HG03439 (cell line): ENCODE data around the gene ZNF862.
"Not testable (repeated sequence)": the region's sequence is repeated elsewhere in the genome, so short reads cannot be mapped to it uniquely, and the experiment has no call there.

Experiments
- ATAC-seq: cut with Tn5 transposase; IDR thresholded peaks from one replicate; pipeline ENCODE4 v1.9.1; 2021; ENCODE audit warnings: mild to moderate bottlenecking, moderate library complexity; ENCODE audit not compliant: unreplicated experiment

ZNF862 gene

DNA sequence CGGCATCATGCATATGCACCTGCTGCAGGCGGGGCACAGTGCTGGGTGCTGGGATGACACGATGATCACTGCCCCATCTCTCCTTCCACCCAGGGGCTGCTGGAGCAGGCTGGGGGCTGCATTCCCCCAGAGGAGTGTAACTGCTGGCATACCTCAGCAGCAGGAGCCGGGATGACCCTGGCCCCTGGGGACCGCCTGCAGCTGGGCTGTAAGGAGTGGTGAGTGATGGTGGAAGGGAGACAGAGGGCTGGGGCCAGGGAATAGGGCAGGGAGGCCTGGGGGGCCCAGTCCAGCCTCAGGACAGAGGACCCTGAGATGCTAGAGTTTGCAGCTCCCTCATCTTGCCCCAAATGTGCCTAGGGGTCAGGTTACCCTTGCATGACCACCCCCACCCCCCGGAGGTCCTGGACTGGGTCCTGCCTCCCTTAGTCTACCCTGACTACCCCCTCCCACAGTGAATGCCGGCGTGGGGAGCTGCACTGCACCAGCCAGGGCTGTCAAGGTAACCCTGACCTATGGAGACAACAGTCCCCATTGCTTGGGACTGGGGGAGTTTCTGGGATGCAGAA is 14.5 kb upstream of the ZNF862 start:
- ATAC-seq = no peak

GRCh38 chr7:149824301-149824741 is 13.9 kb upstream of the ZNF862 start:
- ATAC-seq = no peak

- no peak for ATAC-seq
Measured at GRCh38 chr7:149824748-149825566, 13.2 kb upstream of the ZNF862 start.

DNA sequence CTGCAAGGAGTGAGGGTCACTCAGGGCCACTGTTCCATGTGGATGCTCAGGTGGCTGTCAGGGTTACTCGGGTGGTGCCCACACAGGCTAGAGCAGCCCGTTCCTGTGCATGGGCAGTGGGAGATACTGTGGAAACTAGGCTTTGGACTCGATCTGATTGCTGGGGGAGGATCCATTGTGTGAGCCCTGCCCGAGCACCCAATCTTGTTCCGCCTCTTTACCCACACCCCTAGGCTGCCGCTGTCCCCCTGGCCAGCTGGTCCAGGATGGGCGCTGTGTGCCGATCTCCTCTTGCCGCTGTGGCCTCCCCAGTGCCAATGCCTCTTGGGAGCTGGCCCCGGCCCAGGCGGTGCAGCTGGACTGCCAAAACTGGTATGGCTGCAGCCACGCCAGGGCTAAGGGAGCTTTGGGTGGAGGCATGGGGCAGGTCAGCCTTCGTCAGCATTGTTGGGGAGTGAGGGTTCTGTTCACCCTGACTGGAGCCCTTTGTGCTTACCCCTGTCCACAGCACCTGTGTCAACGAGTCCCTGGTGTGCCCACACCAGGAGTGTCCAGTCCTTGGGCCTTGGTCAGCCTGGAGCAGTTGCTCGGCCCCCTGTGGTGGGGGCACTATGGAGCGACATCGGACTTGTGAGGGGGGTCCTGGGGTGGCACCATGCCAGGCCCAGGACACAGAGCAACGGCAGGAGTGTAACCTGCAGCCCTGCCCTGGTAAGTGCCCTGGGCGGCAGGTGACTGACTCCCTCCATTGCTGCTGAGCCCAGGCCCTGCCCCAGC is 12.4 kb upstream of the ZNF862 start:
- no peak for ATAC-seq

DNA sequence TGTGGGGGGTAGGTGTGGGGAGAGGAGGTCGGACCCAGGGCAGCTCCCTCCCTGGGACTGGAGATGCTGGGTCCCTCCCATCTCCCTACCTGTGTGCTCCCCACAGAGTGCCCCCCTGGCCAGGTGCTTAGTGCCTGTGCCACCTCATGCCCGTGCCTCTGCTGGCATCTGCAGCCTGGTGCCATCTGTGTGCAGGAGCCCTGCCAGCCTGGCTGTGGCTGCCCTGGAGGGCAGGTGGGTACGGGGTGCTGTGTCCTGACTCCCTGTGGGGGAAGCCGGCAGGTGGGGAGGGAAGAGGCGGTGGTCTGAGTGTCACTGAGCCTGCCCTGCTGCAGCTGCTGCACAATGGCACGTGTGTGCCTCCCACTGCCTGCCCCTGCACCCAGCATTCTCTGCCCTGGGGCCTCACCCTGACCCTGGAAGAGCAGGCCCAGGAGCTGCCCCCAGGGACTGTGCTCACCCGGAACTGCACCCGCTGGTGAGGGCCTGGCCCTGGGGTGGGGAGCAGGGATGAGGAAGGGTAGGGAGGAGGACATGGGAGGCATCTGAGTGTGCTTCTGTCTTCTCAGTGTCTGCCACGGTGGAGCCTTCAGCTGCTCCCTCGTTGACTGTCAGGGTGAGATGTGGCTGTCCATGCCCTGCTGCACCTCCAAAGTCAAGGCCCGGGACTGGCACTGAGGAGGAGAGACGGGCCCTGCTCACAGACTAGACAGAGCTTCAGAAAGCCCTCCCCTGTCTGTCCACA is 11.7 kb upstream of the ZNF862 start:
- no peak for ATAC-seq

DNA sequence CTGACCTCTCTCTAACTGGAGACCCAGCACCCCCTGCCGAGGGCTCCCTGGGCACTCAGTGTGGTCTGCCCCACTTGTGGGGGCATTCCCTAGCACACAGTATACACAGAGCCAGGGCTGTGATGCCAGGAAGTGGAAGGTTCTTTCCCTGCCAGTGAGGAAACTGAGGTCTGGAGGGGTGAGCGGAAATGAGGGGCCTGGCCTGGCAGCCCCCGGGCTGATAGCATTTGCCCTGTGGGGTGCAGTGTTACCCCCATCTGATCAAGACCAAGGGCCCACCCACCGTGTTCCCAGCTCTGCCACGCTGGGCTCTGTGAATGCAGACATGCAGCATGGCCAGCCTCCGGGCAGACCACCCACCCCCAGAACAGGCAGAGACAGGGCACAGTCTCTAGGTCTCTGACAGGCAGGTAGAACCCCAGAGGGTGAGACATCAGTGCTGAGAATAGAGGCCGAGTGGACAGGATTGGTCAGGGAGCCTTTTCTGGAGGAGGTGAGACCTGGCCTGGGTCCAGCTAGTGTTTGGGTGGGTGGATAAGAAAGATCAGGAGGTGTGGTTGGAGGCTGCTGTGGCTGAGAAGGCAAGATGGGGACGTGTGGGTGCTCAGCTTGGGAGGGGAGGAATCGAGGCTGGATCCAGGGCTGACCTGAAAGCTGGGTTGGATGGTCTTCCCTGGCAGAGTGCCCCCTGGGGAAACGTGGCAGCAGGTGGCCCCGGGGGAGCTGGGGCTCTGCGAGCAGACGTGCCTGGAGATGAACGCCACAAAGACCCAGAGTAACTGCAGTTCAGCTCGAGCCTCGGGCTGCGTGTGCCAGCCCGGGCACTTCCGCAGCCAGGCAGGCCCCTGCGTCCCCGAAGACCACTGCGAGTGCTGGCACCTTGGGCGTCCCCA is 10.8 kb upstream of the ZNF862 start:
- ATAC-seq = no peak

GRCh38 chr7:149828357-149829309 is 9.5 kb upstream of the ZNF862 start:
- no peak for ATAC-seq

- ATAC-seq = not testable (repeated sequence)
Measured at GRCh38 chr7:149830527-149830926, 7.6 kb upstream of the ZNF862 start.

DNA sequence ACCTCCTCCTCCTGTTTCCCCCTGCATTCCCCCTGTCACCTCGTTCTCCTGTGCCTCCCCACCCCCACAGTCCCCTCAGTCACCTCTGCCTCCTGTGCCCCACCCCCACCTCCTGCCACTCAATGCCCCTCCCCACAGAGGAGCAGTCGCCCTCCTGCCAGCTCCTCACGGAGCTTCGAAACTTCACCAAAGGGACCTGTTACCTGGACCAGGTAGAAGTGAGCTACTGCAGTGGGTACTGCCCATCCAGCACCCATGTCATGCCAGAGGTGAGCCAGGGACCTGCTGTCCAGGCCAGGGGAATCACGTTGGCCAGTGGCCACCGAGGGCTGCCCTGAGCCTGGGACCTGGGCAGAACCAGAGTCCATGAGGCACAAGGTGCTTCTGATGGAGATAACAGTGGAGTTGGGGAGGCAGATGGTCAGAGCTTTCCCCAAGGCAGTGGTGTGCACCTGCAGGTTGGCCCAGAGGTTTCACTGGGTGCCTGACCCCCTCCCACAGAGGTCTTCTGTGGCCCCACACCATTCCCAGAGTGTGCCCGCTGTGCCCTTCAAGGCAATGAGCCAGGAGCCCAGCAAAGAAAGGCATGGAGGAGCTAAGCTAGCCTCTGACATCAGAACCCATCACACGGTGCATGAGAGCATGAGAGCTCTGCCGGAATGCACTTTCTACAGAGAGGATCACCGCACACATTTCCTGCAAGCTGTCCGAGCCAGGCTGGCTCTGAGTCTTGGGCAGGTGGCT is 7.0 kb upstream of the ZNF862 start:
- ATAC-seq = no peak

DNA sequence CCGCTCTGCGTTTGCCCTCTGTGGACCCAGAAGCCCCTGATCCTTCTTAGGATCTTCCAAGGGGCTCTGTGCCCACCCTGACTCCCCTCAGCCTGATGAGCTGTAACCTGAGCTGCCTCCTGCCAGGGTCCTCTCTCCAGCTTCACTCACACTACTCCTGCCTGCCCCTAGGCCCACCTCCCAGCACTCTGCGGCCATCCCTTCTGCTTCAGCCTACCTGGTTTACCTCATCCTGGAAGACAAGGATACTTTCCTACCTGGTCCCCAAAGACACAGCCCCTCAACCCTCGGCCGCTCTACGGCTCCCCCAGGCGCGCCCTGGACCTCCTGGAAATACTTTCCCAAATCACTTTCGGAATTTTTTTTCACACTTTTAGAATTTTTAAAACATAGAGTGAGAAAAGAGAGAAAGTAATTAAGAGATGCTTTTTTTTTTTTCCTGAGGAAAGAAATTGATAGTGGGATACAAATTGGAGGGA is 6.4 kb upstream of the ZNF862 start:
- ATAC-seq = no peak

GRCh38 chr7:149832332-149833041 is 5.7 kb upstream of the ZNF862 start:
- ATAC-seq = no peak

DNA sequence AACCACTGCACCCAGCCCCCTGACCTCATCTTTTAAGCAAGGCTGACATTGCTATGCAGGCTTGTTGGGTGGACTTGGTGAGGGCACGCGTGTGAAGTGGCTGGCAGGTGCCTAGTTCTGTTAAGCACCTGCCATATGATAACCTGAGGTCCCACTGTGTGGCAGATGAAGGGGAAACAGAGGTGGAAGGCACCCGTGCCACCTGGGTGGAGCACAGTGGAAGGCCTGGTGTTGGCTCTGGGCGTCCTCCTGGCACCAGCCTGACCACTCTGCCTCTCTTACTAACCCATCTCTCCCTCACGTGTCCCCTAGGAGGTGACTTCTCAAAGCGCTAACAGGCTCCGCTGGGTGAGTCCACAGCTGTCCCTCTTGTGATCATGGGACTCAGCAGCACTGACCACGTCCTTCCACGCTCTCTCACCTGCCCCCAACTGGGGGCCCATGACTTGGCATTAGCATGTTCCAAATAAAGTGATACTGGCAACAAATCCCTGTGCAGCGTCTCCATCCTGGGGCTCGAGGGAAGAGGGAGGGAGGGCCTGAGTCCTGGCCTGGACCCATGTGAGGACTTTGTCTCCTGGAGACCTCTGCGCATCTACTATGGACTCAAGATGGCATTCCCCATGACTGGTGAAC is 4.6 kb upstream of the ZNF862 start:
- ATAC-seq = no peak

GRCh38 chr7:149834601-149835000 is 3.6 kb upstream of the ZNF862 start:
- ATAC-seq = no peak

GRCh38 chr7:149836434-149836833 is 1.7 kb upstream of the ZNF862 start:
- ATAC-seq = no peak

DNA sequence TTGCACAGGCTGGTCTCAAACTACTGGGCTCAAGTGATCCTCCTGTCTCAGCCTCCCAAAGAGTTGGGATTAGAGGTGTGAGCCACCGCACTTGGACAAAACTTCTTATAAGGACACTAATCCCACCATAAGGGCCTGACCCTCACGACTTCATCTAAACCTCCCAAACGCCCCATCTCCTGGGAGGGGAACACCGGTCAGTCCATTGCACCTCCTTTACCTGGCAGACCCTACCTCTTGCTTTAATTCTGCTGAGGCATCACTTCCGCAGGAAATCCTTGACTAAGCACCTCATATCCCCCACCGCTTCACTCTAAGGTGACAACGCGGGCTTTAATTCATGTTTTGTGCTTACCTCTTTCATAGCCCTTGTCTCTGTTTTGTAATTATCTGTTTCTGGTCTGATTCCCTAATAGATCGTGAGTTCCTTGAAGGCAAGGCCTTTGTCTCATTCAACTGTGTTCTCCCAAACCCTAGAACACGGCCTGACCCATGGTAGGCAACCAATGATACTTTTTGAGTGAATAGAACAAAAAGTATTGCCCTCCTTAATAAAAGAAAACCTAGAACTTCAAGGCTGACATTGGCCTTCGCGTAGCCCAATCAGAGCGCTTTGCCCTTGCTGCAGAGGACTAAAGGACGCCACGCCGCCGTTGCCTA is 481 bp upstream of the ZNF862 start:
- no peak for ATAC-seq

DNA sequence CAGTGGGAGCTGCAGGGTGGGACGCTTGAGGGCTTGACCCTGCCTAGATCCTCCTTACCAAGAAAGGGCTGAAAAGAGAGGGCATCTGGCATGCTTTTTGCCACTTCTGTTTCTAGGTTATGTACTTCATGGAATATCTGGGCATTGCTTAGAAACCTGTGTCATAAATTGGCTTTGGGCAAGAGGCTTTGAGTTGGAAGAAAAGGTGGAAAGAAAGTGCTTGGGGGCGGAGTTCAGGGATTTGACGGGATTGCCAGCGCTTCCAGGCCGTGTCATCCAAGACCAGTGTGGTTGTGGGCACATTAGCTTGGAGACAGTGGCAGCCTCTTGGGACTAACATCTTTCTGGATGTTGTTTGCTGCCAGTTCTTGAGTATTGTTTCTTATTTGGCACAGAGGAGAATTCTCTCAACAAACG is 825 bp downstream of the ZNF862 start:
- no peak for ATAC-seq

DNA sequence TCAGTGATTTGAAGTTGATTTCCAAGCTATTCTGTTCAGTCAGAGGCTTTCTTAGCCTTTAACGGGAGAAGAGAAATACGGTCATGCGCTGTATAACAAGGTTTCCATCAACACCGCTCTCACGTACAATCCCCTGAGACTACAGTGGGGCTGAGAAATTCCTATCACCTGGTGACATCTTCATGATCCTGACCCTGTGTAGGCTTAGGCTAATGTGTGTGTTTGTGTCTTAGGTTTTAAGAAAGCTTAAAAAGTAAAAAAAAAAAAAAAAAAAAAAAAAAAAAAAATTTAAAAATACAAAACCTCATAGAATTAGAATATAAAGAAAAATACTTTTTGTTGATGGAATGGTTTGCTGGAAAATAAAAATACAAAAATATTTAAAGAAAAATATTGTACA is 1.8 kb downstream of the ZNF862 start:
- ATAC-seq = no peak
